HG03060 (cell line): ENCODE measurements around the gene NSUN2.
"Not testable (repeated sequence)": the region's sequence is repeated elsewhere in the genome, so short reads cannot be mapped to it uniquely, and the experiment has no call there.

Experiments used
- ATAC-seq: cut with Tn5 transposase; IDR thresholded peaks from one replicate; pipeline ENCODE4 v1.9.1; 2021; ENCODE audit warnings: low read depth, moderate number of reproducible peaks; ENCODE audit not compliant: unreplicated experiment

The NSUN2 gene

DNA sequence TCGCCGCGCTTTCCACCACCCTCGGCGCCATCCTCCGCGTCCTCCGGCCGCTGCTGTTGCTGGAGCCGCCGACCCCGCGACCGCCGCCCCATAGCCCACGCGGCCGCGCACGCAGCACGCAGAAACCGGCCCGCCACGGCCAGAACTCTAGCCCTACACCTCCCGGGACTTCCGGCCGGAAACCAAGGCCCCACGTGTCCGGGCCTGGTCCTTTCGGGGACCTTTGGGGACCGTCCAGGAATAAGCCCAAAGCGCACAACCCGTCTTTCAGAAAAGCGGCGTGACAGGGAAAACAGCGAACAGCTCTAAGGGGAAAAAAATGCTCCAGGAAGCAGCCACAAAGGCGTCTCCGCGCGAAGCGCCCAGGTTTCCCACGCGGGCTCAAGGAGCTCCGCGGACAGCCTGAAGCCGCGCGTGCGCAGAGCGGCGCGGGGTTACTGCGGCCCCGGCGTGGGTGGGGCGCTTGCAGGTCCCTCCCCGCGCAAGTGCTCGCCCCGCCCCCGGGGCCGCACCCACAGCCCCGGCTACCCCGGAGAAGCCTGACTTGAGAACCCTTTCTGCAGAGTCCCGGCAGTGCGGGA, at the start of gene NSUN2, which contains the start of gene SRD5A1:
NSUN2 (minus strand) TSS at position 157 of the 581 bp plus-strand sequence; CDS start at position 92, 65 bp downstream.
SRD5A1 (plus strand) TSS at position 553 of the 581 bp plus-strand sequence. CDS start 137 bp downstream, outside the sequence.
- ATAC-seq = peak; percentile 72

DNA sequence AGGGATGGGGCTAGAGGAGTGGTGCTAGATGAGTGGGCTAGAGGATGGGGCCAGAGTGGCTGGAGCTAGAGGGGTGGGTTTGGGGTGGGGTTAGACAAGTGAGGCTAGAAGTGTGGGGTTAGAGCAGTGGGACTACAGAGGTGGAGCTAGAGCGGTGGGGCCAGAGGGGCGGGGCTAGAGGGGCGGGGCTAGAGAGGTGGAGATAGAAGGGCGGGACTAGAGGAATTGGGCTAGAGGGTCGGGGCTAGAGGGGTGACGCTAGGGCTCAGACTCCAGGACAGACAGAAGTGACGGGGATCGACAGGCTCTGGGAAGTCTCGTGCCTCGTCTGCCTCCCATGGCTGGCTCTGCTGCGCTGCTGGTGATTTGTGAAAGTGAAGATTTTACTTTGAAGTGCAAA, 49.4 kb upstream of the NSUN2 start:
- ATAC-seq = no peak

GRCh38 chr5:6681682-6682081, 48.8 kb upstream of the NSUN2 start:
- no peak for ATAC-seq

GRCh38 chr5:6680922-6681321, 48.1 kb upstream of the NSUN2 start:
- ATAC-seq = no peak

- ATAC-seq = no peak
These were observed 45.5 kb upstream of the NSUN2 start for GRCh38 chr5:6678385-6678784.

- no peak for ATAC-seq
These were observed 43.9 kb upstream of the NSUN2 start for GRCh38 chr5:6676702-6677101.

DNA sequence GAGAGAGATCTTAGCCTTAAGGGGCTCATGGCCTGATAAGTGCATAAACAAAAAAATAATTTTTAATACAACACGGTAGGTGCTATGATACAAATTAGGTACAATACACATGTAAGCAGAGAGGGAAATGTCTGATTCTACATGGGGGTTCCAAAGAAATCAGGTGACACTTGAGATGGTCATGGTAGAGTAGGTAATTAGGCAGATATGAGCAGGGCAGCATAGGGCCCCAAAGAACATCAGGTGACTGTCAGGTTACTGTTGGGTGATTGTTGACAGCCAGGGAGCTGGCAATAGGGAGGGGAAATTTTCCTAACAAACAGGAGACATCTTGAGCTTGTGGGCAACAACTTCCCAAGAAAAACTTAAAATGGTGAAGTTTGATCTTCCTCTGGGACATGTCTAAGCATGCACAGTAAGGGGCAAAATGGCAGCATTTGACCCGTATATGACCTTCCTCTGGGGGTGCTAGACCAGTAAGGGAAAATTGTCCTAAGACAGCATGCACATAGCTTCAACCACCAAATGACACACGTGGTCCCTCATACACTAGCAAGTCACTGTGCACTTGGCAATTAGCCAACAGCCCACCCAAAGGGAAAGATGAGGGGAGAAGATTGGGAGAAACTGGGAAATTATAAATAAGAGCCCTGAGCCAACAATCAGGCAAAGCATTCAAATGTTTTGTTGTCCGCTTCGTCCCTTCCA, 43.1 kb upstream of the NSUN2 start:
- no peak for ATAC-seq

DNA sequence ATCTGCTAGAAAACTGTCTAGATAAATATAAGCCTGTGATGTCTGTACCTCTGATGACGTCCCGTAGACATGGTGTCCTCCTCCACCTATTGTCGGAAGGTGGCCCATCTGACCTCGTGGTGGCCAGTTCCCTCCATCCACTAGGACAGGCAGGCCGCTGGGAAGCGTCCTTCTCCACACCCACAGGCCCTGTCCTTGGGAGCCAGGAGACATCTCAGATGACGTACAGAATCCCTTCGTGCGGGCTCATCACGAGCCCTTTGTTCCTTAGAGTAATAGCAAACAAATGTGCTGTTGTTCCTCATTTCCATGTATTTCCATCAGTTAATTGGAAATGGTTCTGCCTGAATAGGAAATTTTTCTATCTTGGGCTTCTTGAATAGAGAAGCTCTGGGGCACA, 42.0 kb upstream of the NSUN2 start:
- ATAC-seq = no peak

- ATAC-seq = no peak
These were observed 41.6 kb upstream of the NSUN2 start for GRCh38 chr5:6674421-6674820.

DNA sequence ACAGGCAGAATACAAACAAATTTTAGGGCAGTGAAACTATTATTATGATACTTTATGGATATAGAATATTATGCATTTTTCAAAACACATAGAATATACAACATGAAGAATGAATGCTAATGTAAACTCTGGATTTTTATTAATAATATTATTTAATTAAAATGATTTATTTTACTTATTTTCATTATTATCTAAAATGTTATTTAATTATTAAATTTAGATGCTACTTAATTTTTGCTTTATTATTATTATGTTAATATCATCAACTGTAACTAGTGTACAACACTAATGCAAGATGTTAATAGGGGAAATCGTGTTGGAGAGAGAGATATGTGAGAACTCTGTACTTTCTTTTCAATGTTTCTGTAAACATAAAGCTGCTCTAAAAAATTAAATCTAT, 41.1 kb upstream of the NSUN2 start:
- ATAC-seq = no peak

DNA sequence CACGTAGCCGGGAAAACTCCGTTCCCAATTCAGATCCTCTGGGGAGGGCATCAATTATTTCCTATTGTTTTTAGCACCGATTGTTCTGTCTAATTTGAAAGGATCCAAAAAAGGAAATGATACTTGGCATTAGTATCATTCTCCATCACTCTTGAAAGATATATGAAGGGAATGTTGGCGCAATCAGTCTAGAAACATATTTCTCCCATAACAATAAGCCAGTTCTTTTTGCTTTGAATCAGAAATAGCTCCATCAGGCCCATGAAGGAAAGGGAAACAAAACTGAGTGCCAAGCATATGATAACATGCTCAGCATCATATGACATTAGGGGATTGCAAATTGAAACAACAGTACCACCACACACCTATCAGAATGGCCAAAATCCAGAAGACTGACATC, 40.2 kb upstream of the NSUN2 start:
- ATAC-seq = no peak

- ATAC-seq = not testable (repeated sequence)
These were observed 35.9 kb upstream of the NSUN2 start for GRCh38 chr5:6668717-6669116.

GRCh38 chr5:6667648-6668047, 34.8 kb upstream of the NSUN2 start:
- ATAC-seq = no peak

DNA sequence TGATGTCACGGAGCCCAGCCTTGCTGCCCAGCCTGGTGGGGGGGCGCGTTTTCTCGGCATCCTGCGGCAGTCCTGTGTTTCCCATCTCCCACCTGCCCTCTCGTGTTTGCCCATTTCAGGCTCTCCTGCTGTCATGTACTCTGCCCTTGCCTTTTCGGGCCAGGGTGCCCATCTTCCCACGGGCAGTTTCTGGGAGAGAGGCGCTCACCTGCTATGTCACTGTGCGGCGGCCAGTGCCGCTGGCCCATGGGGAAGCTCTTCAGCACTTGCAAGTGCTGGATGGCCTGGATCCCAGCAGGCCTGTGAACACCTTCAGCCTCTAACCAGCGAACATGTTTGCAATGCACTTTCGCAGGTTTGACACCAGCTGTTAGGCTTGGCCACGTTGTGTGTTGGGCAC, 33.9 kb upstream of the NSUN2 start:
- no peak for ATAC-seq

GRCh38 chr5:6660688-6661087, 27.8 kb upstream of the NSUN2 start:
- ATAC-seq = peak; percentile 20

DNA sequence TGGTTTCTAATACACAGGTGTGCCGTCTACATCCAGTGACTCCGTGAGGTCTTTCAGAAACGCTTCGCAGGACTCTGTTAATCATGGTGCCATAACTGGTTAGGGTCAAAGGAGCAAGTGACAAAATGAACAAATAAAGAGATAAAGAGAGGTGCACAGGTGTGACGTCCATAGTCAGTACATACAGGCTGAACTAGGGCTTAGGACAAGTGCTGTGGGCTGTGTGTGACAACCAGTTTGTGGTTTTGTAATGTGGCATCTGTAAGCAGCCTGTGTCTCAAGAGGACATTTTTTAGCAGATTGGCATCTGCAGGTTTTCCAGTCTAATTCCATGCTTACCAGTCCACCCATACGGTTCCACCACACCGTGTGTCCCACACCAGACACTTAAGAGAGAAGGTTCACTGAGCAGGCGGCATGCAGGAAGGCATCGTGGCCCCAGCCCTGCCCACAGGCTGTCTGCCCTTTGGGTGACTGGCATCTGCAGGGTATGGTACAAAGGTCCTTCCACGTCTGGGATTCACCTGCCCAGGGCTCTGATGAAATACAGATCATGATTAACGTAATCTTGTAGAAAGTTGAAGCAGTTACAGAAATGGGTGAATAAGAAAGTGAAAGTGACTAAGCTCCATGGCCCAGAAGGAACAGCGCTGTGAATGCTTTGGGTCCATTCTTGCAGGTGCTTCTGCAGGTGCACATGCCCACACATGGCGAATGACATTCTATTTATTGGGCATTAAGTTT, 27.3 kb upstream of the NSUN2 start:
- peak; percentile 65 for ATAC-seq

GRCh38 chr5:6656680-6657079, 23.8 kb upstream of the NSUN2 start:
- no peak for ATAC-seq

DNA sequence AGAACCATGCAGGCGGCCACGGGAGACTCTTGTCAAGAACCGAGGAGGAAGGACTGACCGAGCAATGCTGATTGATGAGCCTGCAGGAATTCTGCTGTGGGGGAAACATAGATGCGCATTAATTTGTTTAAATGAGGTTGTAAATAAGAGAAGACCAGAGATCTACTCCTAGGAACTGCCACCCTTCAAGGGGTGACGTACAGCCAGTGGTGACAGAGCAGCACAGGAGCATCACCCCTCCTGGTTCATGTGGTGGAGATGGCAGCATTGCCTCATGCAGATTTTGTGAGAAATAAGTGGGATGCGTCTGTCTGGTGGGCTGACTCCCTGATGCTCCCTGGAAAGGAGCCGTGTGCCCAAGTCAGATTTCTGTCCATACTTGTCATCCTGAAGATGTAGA, 22.6 kb upstream of the NSUN2 start:
- no peak for ATAC-seq

DNA sequence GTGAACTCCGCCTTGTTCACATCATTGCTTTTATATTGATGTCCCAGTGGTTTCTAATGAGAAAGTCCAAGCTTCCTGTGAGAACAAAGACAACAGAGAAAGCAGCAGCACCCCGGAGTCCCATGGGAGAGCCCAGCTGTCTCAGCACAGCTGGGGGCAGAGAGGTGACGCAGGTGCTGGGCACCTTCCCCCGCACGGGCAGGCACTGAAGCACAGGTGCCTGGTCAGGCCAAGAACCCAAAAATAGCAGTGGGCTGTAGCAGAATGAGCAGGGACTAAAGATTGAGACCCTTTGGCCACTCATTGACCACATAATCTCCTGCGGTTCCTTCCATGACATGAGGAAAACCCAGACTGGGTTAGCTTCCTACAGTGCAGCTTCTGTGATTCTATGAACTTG, 19.2 kb upstream of the NSUN2 start:
- ATAC-seq = peak; percentile 77

GRCh38 chr5:6649681-6650080, 16.8 kb upstream of the NSUN2 start:
- no peak for ATAC-seq

DNA sequence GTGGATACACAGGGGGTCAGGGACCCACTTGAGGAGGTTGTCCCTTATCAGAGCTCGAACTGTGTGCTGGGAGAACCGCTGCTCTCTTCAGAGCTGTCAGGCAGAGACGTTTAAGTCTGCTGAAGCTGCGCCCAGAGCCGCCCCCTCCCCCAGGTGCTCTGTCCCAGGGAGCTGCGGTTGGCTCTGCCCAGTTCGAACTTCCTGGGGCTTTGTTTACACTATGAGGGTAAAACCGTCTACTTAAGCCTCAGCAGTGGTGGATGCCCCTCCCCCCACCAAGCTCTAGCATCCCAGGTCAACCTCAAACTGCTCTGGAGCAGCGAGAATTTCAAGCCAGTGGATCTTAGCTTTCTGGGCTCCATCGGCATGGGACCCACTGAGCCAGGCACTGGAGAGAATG, 16.3 kb upstream of the NSUN2 start:
- no peak for ATAC-seq
